ENCODE data around the gene FTO. TPM values are rescaled to one million over a fixed set of nuclear protein-coding genes. Genes with fewer than 3 reads are reported as not detected.

The FTO gene
- total and polyA plus RNA-seq, 2 of the 13 experiments (the other 11 are each of a cell fraction or from before 2014, with no cell fraction given), result 41.6 to 55.8 TPM

- TF ChIP-seq U2AF2 (IDR thresholded peaks at IDR 0.05; ENCODE audit: low read depth, low read length) (no peak), MATR3 (CRISPR knock-in tag; IDR thresholded peaks at IDR 0.05) (no peak), RARA (CRISPR knock-in tag; IDR thresholded peaks at IDR 0.05) (peak; percentile 42), SATB2 (CRISPR knock-in tag; IDR thresholded peaks at IDR 0.05) (no peak), AKNA (CRISPR knock-in tag; IDR thresholded peaks at IDR 0.05; ENCODE audit: borderline replicate concordance) (no peak), ZNF607 (CRISPR knock-in tag; IDR thresholded peaks at IDR 0.05; ENCODE audit: borderline replicate concordance) (no peak), SP4 (CRISPR knock-in tag; IDR thresholded peaks at IDR 0.05) (peak; percentile 37; the same call in 1 of the 2 replicates), RXRB (CRISPR knock-in tag; IDR thresholded peaks at IDR 0.05; ENCODE audit: borderline replicate concordance) (no peak; the same call in 1 of the 2 replicates), ZNF629 (CRISPR knock-in tag; conservative IDR thresholded peaks at IDR 0.05) (no peak), ZNF337 (CRISPR knock-in tag; IDR thresholded peaks at IDR 0.05; ENCODE audit: borderline replicate concordance, low read depth) (no peak), E2F2 (CRISPR knock-in tag; IDR thresholded peaks at IDR 0.05; ENCODE audit: borderline replicate concordance) (no peak), SOX6 (IDR thresholded peaks at IDR 0.05) (no peak), SOX6 (CRISPR knock-in tag; IDR thresholded peaks at IDR 0.05) (peak; percentile 85), CENPT (CRISPR knock-in tag; IDR thresholded peaks at IDR 0.05; ENCODE audit: low read depth) (no peak), NR2F6 (IDR thresholded peaks at IDR 0.05) (no peak), NR2F6 (CRISPR knock-in tag; IDR thresholded peaks at IDR 0.05) (0 out of 2 replicates have a peak, but pooled peaks have one; percentile 15), PHF5A (CRISPR knock-in tag; IDR thresholded peaks at IDR 0.05; ENCODE audit: low read depth, unreplicated experiment) (no peak)
- TF ChIP-seq, protein P1, sequence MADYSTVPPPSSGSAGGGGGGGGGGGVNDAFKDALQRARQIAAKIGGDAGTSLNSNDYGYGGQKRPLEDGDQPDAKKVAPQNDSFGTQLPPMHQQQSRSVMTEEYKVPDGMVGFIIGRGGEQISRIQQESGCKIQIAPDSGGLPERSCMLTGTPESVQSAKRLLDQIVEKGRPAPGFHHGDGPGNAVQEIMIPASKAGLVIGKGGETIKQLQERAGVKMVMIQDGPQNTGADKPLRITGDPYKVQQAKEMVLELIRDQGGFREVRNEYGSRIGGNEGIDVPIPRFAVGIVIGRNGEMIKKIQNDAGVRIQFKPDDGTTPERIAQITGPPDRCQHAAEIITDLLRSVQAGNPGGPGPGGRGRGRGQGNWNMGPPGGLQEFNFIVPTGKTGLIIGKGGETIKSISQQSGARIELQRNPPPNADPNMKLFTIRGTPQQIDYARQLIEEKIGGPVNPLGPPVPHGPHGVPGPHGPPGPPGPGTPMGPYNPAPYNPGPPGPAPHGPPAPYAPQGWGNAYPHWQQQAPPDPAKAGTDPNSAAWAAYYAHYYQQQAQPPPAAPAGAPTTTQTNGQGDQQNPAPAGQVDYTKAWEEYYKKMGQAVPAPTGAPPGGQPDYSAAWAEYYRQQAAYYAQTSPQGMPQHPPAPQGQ (CRISPR knock-in tag; IDR thresholded peaks at IDR 0.05; ENCODE audit: borderline replicate concordance), result no peak
- TF ChIP-seq, protein P2, sequence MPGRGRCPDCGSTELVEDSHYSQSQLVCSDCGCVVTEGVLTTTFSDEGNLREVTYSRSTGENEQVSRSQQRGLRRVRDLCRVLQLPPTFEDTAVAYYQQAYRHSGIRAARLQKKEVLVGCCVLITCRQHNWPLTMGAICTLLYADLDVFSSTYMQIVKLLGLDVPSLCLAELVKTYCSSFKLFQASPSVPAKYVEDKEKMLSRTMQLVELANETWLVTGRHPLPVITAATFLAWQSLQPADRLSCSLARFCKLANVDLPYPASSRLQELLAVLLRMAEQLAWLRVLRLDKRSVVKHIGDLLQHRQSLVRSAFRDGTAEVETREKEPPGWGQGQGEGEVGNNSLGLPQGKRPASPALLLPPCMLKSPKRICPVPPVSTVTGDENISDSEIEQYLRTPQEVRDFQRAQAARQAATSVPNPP (CRISPR knock-in tag; IDR thresholded peaks at IDR 0.05), result no peak
- TF ChIP-seq, protein P3, sequence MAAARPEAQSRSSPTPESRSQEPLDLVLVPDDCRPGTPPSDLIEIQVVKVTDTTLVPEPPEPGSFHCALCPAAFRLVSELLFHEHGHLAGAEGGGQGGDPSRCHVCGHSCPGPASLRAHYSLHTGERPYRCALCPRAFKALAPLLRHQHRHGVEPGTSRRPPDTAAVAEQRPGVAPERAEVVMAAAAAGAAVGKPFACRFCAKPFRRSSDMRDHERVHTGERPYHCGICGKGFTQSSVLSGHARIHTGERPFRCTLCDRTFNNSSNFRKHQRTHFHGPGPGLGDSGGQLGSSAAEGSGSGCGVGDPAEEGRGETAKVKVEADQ (CRISPR knock-in tag; IDR thresholded peaks at IDR 0.05; ENCODE audit: borderline replicate concordance), result no peak
Measured at GRCh38 chr16:54153240-54153934, 449.4 kb downstream of the FTO start (continued).
